Stimulated activated CD4-positive, alpha-beta T cell treated with anti-CD3 and anti-CD28 coated beads, Interleukin-4, amount 100 ng/mL, for 24 hours (primary cell): Measurements from ENCODE around the gene CCL16.
A peak's percentile ranks its signal among the peaks of the same experiment; 100 is the strongest.
"Not testable (repeated sequence)": the region's sequence is repeated elsewhere in the genome, so short reads cannot be mapped to it uniquely, and the experiment has no call there.

ENCODE experiments used
- DNase-seq: peaks from one replicate; pipeline ENCODE4 v3.0.0-alpha.2; 2020

The CCL16 gene

GRCh38 chr17:35984140-35984539 is 2.8 kb upstream of the CCL16 start:
- no peak for DNase-seq

- no peak for DNase-seq
These were observed 1.3 kb upstream of the CCL16 start for GRCh38 chr17:35982409-35983191.

- no peak for DNase-seq
These were observed 622 bp upstream of the CCL16 start for GRCh38 chr17:35981908-35982330.

GRCh38 chr17:35978346-35978745 is 3.0 kb downstream of the CCL16 start:
- no peak for DNase-seq

- DNase-seq: no peak
These were observed 3.8 kb downstream of the CCL16 start for GRCh38 chr17:35977509-35977908.

- DNase-seq: no peak
These were observed 7.7 kb downstream of the CCL16 start for GRCh38 chr17:35973333-35974260.

GRCh38 chr17:35972945-35973332 is 8.4 kb downstream of the CCL16 start:
- DNase-seq: no peak

GRCh38 chr17:35972535-35972934 is 8.8 kb downstream of the CCL16 start:
- DNase-seq: no peak

GRCh38 chr17:35972066-35972465 is 9.2 kb downstream of the CCL16 start:
- no peak for DNase-seq

- peak; percentile 78 for DNase-seq
These were observed 11.5 kb downstream of the CCL16 start for GRCh38 chr17:35969558-35970380.

GRCh38 chr17:35968520-35969054 is 12.7 kb downstream of the CCL16 start:
- no peak for DNase-seq

GRCh38 chr17:35965272-35965671 is 16.0 kb downstream of the CCL16 start:
- no peak for DNase-seq

GRCh38 chr17:35963663-35964062 is 17.6 kb downstream of the CCL16 start:
- DNase-seq: no peak

- no peak for DNase-seq
These were observed 27.6 kb downstream of the CCL16 start for GRCh38 chr17:35953720-35954119.

- DNase-seq: no peak
These were observed 31.9 kb downstream of the CCL16 start for GRCh38 chr17:35949401-35949800.

GRCh38 chr17:35948092-35948491 is 33.2 kb downstream of the CCL16 start:
- DNase-seq: no peak

- DNase-seq: peak; percentile 56
These were observed 34.1 kb downstream of the CCL16 start for GRCh38 chr17:35947156-35947585.

- no peak for DNase-seq
These were observed 37.1 kb downstream of the CCL16 start for GRCh38 chr17:35944151-35944550.

- no peak for DNase-seq
These were observed 37.8 kb downstream of the CCL16 start, which contains the start of gene LYZL6 for GRCh38 chr17:35943537-35943936. LYZL6 (minus strand) TSS chr17:35943713; CDS start chr17:35939356, 4,357 bp downstream.

GRCh38 chr17:35942588-35943186 is 38.6 kb downstream of the CCL16 start:
- no peak for DNase-seq

GRCh38 chr17:35938492-35938891 is 42.8 kb downstream of the CCL16 start:
- DNase-seq: not testable (repeated sequence)

- no peak for DNase-seq
These were observed 45.2 kb downstream of the CCL16 start for GRCh38 chr17:35936063-35936462.
